HG02678 (cell line): ENCODE results near the gene TOP2A.

Experiments used
- ATAC-seq: cut with Tn5 transposase; IDR thresholded peaks from one replicate; pipeline ENCODE4 v1.9.1; 2021; ENCODE audit warnings: mild to moderate bottlenecking, moderate library complexity; ENCODE audit not compliant: unreplicated experiment

The TOP2A gene, protein sequence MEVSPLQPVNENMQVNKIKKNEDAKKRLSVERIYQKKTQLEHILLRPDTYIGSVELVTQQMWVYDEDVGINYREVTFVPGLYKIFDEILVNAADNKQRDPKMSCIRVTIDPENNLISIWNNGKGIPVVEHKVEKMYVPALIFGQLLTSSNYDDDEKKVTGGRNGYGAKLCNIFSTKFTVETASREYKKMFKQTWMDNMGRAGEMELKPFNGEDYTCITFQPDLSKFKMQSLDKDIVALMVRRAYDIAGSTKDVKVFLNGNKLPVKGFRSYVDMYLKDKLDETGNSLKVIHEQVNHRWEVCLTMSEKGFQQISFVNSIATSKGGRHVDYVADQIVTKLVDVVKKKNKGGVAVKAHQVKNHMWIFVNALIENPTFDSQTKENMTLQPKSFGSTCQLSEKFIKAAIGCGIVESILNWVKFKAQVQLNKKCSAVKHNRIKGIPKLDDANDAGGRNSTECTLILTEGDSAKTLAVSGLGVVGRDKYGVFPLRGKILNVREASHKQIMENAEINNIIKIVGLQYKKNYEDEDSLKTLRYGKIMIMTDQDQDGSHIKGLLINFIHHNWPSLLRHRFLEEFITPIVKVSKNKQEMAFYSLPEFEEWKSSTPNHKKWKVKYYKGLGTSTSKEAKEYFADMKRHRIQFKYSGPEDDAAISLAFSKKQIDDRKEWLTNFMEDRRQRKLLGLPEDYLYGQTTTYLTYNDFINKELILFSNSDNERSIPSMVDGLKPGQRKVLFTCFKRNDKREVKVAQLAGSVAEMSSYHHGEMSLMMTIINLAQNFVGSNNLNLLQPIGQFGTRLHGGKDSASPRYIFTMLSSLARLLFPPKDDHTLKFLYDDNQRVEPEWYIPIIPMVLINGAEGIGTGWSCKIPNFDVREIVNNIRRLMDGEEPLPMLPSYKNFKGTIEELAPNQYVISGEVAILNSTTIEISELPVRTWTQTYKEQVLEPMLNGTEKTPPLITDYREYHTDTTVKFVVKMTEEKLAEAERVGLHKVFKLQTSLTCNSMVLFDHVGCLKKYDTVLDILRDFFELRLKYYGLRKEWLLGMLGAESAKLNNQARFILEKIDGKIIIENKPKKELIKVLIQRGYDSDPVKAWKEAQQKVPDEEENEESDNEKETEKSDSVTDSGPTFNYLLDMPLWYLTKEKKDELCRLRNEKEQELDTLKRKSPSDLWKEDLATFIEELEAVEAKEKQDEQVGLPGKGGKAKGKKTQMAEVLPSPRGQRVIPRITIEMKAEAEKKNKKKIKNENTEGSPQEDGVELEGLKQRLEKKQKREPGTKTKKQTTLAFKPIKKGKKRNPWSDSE (N-terminal part only)

DNA sequence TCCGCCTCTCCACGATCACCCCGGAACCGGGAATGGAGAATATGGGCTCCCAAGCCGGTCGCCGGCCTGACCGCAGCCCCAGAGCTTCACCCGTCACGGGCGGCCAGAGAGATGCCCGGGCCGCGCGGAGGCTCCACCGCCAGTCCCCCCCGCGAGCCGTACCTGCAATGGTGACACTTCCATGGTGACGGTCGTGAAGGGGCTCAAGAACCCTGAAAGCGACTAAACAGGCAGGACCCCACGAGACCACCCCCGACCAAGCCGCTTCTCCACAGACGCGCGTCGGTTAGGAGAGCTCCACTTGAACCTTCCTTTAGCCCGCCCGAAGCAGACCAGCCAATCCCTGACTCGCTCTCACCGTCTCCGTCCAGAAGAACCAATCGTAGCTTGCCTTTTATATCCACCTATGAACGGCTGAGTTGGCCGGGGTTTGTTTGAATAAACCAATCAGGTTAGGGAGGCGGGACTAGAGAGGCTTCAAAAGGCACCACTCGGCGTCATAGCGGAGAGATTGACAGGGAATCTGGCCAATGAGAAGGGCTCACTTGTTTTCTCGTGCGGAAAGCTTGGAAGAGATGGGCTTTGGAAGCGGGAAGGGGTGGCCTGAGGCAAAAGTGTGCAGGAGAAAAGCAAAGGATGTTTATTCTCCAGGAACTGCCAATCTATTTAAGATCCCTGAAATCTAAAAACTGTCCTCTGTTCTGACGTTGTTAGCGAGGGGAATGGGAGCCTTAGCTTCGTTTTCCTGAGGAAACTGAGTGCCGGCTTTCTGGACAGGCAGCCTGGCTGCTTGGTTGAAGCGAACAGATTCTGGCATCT, at the start of gene TOP2A:
TOP2A (minus strand) TSS at position 288 of the 819 bp plus-strand sequence; CDS start at position 183, 105 bp downstream.
- ATAC-seq: peak; percentile 97

DNA sequence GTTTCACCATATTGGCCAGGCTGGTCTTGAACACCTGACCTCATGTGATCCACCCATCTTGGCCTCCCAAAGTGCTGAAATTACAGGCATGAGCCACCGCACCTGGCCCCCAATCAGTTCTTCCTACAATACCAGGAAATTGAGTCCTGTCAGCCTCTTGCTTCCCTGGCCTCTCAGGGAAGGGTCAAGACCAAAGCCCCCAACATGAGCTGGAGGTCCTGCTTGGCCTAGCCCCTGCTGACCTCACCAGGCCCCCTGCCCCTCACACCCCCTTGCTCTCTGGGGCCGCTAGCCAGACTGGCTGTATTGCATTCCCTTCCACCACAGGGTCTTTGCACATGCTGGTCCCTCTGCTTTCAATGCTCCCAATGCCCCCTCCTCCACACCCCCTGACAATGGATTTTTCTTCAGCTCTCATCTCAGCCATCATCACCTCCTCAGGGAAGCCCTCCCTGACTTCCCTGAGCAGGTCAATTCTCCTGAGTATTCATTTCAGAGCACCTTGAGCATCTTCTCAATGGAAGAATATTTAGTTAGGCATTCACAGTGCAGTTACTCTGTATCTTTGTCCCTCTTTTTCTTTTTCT, 49.7 kb upstream of the TOP2A start:
- ATAC-seq: no peak

DNA sequence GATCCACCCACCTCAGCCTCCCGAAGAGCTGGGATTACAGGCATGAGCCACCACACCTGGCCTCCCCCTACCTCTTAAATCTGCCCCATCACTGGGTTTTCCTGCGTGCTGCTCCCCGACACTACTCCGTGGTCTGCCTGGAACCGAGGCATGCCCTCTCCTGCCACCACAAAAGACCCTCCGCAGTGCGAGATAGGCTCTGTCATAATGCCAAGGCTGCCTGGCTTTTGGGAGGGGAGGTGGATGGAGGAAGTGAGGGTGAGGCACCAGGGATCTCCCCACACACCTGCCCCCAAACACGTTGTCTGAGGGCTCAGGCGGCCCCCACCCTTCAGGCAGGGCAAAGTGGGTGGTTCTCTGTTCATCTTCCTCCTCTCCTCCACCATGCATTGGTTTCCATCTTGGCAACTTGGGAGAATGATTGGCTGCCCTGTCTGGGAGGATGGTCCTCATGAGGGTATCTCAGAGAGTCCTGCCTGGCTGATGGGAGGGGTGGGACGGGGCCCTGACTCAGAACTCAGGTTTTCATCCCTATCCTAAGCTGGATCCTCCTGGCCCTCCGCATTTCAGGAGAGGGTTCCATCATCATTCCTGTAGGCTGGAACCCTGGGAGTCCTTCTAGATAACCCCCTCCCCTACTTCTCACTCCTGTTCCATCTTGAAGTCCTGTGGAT, 48.7 kb upstream of the TOP2A start:
- ATAC-seq: no peak

DNA sequence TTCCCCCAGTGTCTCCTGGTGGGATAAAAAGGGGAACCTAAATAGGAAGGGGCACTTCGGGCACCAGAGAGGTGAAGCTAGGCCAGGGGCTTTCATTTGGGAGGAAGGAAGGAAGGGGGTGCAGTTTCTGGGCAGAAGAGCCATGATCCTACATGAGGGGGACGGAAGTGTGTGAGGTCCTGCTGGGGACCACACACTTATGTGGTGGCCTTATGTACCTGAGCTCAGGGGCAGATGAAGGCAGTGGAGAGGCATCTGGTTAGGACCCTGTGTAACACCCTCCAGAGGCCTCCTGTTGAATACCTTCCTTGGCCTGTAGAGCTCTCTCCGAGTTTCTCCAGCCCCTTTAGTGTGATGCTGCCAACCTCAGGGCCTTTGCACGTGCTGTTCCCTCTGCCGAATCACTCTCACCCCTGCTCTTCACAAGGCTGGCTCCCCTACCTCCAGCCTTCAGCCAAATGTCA, 46.7 kb upstream of the TOP2A start:
- no peak for ATAC-seq

DNA sequence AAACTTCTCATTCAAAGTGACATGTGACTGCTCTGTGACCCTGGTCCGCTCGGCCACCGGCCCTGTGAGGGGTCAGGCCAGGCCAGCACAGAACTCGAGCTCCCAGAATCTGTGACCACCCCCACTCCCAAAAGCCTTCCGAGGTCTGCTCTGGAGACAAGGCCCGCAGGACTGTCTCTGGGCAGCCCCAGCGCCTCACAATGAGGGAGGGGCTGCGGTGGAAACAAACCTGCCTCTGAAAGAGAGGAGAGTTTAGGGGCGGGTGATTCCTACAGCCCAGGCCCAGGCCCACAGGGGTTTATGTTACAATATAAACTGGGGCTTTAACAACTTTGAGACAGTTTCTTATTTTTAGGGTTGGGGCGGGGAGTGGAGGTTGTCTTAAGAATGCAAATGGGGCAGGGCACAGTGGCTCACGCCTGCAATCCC, 45.4 kb upstream of the TOP2A start:
- no peak for ATAC-seq

DNA sequence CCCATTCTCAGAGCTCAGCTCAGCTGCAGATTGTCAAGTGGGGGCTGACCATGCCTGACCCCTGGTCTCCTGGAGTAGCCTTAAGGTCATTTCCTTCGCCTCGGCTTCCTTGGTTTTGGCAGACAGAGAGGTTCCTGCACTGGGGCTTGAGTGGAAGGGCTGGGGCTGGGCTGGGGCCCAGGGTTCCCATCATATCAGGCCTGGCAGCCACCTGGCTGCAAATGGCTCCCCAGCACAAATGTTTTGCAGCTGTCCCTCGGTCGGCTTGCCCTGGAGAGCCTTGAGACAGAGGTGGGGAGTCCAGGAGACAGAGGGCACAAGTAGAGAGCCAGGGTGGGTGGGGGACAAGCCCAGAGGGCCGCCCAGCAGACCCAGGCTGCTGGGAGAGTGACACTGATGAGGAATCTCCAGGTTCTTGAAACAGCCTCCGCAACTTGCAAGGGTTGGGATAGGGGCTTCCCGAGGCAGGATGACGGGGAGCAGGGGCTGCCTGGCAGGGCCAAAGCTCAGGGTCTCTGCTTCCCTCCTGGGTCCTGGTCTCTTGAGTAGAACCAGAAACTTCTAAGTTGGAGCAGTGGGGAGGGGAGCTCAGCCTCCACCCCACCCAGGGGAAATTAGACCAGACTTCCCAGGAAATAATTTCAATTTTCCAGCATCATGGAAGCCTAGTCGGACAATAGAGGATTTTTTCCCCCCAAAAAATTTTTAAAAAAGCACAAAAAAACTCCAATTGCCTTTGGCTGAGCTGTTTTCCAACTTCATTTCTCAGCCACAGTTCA, 44.8 kb upstream of the TOP2A start:
- ATAC-seq: no peak

DNA sequence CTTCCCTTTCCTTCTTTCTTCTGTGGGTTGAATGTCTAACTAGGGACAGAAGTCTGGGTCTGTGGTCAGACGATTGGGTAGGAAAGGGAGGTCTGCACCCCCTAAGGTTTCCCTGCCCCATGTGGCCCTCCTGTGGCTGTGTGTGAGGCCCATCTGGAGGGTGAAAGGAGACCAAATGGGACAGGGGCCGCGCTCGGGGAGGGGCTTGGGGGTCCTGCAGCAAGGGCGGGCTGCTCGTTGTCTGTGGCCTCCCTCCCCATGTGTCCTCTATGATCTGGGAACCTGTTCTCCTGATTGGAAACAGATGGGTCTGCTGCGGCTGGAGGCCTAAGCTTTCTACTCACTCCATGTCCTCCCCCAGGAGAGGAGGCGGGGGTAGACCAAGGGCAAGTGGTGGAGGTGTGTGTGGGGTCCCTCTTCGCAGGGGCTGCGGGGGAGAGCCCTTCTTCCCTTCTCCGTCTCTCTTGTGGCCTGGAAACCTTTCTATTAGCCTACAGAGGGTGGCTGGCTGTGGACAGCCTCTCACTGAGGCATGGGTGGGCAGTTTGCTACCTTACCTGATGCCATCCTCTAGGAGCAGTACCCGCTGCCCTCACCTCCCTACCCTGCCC, 44.1 kb upstream of the TOP2A start:
- ATAC-seq: no peak

DNA sequence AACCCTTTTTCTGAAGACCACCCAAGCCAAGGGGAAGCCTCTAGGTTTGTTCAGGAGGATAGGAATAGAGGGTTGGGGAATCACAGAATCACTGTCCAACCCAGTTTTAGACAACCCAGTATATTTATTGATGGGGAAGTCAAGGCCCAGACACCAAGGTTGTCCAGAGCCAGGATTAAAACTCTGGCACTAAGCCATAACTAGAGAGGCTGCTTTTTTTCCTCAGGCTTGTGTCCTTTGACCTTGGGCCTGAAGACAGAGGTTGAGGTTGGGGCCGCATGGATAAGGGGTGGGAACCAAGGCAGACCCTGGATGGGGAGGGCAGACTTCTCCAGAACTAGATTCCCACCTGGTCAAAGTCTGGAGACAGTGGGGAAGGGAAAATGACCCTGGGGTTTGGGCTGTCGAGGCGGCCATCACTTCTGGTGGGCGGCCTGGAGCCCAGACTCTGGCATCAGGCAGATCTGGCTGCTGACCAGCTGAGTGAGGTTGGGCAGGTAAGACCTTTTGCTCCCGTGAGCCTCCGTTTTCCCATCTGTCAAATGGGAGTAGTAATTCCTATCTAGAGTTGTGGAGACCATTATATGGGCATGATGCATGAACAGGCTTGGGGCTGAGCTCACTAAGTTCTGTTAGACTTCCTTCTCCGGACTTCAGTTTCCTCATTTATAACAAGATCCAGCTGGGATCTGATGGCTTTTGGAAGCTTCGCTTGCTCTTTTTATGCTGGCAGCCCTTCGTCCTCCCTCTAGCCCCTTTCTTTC, 43.5 kb upstream of the TOP2A start:
- ATAC-seq: no peak

DNA sequence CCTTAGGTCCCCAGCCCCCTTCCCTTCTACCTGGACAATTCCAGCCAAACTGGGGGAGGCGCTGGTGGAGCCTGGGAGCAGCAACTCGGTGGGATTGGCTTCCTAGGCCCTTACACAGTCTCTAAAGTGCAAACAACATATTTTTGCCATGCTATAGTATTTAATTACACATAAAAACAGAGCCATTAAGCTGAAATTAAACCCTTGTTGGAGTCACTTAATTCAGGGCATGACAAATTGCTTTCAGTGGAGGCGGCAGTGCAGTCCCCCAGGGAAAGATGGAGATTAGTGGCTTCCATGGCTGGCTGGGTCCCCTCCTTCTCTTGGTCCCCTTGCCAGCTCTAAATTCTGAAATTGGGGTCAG, 42.9 kb upstream of the TOP2A start:
- ATAC-seq: no peak

DNA sequence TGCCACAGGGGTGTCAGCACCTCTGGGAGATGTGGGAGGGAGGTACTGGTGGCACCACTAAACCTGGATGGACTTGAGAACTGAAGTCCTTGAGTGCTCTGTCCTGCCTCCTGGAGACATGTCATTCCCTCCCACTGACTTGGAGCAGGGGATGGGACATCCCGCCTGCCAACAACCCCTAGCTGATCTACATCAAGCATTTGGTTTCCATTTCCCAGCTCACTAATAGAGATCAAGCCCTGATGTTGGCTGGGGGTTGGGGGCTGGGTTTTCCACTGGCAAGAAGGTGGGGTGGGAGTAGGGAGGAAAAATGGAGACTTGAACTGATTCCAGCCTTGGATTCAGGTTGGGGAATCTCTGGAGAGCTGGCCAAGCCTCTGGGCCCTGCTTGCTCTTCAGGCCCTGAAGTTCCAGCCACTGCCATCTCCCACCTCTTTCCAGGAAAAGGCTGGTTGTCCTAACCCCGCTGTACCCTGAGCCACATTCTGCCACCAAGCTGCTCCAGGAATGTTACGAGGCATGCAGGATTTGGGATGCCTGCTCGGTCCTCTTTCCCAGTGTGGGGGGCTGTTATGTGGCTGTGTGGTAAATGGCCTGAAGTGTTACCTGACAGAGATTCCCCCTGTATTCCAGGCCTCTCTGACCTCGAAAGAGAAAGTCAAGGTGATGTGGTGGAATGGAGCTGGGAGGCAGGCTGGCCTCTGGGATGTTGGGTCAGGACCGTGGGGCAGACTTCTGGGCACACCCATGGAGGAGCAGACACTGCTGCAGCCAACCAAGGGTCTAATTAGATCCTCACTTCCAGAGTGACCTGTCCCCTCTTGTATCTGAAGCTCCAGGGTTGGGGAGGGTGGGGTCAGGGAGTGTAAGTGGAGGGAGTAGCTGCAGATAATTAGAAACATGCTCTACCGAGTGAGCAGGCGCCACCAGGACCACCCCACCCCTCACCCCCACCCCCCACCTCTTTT, 42.2 kb upstream of the TOP2A start:
- ATAC-seq: no peak

DNA sequence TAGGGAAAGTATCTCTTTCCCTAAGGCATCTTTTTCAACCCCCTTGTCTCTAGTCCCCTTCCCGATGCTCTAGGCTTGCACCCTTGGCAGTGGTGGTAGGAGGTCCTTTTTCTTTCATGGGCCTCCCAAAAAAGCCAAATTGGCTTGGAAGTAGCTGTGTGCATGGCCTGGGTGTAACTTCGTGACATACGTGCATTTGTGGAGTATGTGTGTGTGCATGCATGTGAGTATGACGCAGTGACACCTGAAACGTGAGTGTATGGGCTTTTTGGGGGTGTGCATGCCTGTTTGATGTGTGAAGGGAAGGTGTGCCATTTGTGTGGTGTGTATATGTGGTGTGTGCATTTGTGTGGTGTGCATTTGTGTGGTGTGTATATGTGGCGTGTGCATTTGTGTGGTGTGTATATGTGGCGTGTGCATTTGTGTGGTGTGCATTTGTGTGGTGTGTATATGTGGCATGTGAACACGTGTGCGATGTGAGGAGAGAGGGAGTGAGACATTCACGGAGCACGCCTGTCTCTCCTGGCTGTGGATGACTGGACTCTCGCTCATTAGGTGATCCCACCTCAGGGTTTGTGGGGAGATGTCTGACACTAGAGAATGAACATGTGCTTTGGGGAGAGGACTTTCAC, 41.3 kb upstream of the TOP2A start:
- ATAC-seq: no peak

DNA sequence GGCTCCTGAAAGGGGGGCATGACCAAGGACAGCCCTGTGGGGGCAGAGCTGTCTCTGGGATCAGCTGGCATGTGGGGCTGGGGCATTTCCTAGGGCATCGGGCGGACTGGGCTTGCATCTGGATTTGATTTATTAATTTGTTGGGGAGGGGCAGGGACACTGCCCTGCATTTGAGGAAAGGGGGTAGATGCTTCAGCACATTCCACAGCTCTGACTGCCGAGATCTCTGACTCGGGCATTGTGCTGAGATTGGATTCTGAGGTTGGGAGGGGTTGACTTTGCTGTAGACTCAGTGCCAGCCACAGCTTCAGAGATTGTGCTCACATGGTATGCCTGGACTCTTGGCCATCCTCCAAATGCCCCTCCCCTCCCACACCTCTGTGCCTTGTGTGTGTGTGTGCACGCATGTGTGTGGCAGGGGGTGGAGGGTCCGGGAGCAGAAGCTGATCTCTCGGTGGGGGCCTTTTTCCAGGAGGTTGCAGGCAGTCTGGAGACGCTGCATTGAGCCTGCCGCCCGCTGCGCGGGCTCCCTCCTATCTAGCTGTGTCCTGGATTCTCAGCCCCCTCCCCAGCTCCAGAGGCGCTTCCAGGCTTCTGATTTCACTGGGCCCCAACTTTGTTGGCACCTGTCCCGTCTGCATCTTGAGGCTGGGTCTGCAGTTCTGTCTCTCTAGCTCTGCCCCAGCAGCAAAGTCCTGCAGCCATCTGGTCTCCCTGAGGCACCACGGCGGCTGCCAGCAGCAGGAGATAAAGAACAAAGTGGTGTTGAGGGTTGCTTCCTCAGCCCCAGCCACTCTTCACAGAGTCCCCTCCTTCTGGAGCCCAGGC, 40.5 kb upstream of the TOP2A start:
- no peak for ATAC-seq

DNA sequence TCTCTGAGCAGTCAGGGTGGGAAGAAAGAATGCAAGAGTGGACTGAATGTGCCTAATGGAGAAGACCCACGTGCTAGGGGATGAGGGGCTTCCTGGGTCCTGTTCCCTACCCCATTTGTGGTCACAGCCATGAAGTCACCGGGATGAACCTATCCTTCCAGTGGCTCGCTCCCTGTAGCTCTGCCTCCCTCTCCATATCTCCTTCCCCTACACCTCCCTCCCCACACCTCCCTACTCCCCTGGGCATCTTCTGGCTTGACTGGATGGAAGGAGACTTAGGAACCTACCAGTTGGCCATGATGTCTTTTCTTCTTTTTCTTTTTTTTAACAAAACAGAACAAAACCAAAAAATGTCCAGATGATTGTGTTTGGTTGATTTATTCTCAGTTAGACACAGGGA, 39.7 kb upstream of the TOP2A start:
- ATAC-seq: no peak

DNA sequence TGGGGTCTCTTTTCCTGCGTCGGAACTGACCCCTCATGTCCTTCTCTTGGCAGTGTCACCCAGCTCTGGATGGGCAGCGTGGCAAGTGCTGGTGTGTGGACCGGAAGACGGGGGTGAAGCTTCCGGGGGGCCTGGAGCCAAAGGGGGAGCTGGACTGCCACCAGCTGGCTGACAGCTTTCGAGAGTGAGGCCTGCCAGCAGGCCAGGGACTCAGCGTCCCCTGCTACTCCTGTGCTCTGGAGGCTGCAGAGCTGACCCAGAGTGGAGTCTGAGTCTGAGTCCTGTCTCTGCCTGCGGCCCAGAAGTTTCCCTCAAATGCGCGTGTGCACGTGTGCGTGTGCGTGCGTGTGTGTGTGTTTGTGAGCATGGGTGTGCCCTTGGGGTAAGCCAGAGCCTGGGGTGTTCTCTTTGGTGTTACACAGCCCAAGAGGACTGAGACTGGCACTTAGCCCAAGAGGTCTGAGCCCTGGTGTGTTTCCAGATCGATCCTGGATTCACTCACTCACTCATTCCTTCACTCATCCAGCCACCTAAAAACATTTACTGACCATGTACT, 38.8 kb upstream of the TOP2A start:
- no peak for ATAC-seq

DNA sequence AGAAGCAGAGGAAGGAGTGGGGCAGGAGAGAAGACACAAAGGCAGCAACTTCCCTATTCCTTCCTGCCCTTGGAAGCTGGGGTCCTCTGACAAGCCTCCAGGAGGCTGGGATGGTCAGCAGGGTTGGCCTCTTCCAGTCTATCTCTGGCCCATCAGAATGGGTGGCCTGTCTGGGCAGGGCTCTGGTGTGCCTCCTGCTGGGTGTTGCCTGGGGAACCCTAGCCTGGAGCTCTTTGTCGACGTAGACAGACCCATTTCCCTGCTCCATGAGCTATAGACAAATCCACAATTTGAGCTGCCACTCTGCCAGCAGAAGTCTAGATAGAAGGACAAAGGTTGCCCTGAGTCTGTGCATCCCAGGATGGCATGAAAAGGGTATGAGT, 36.9 kb upstream of the TOP2A start:
- ATAC-seq: no peak
